Measurements from ENCODE around the gene RBM33. TPM values are rescaled to one million over a fixed set of nuclear protein-coding genes. Genes with fewer than 3 reads are reported as not detected.
"Not testable (repeated sequence)": the region's sequence is repeated elsewhere in the genome, so short reads cannot be mapped to it uniquely, and the experiment has no call there.

The RBM33 gene
- total RNA-seq, 2 experiments from 2014 or later = 64.0 to 64.9 TPM

DNA sequence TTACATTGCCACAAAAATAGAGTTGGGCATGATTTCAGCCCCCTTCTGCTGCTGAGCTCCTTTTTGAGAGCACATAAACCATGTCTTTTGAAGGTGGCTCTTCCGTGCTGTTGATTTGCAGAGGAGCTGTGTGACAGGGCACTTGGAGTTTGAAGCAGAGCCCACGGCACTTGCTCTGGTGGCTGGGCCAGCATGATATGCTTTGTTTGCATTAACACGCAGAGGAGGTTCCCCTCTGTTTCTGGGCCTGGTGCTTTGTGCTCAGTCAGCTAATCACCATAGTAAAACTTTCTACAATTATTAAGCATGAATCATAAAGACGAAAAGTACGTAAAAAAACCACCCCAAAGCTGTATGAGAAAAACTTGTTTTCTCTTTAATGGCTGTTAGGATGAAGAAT is 40.1 kb downstream of the RBM33 start:
- POLR2A ChIA-PET = no interaction called here
- CTCF ChIA-PET = no interaction called here

DNA sequence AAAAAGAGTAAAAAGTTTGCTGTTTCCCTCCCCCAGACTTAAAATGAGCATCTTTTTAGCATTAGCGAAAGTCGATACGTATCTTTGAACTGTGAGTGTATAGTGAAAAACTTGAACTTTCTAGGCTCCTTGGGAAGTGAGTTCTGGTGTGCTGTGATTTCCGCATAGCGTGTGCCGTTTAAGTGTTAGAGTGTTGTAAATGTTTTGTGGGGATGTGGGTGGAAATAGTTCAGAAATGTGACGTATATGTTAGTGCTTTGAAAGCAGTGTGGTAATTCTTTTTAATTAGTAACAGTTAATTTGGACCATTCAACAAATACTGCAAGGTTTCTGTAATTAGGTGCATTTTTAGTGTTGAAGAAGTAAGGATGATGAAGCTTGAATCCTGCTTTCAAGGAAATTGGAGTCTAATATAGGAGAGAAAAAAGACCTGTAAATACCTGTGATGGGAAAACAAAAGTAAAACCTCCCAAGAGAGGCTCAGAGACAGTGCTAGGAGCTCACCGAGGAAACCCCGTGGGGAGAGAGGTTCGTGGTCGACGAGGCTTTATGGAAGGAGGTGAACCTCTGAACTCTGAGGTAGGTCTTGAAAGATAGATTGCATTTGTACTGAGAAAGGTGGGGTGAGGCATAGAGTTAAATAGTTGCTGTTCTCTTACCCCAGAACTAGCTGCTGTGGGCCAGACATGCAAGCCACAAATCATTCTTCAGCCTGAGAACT is 40.8 kb downstream of the RBM33 start:
- ChIA-PET POLR2A (no interaction called here), CTCF (no interaction called here)

GRCh38 chr7:155685791-155686160 is 41.3 kb downstream of the RBM33 start:
- ChIA-PET POLR2A (no interaction called here), CTCF (no interaction called here)

DNA sequence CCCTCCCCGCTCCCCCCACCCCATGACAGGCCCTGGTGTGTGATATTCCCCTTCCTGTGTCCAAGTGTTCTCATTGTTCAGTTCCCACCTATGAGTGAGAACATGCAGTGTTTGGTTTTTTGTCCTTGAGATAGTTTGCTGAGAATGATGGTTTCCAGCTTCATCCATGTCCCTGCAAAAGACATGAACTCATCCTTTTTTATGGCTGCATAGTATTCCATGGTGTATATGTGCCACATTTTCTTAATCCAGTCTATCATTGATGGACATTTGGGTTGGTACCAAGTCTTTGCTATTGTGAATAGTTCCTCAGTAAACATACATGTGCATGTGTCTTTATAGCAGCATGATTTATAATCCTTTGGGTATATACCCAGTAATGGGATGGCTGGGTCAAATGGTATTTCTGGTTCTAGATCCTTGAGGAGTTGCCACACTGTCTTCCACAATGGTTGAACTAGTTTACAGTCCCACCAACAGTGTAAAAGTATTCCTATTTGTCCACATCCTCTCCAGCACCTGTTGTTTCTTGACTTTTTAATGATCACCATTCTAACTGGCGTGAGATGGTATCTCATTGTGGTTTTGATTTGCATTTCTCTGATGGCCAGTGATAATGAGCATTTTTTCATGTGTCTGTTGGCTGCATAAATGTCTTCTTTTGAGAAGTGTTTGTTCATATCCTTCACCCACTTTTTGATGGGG is 42.3 kb downstream of the RBM33 start:
- CTCF ChIA-PET, POLR2A ChIA-PET: not testable (repeated sequence)

- CTCF ChIA-PET, POLR2A ChIA-PET: not testable (repeated sequence)
Measured at GRCh38 chr7:155688237-155688636, 43.8 kb downstream of the RBM33 start.

GRCh38 chr7:155690655-155691054 is 46.2 kb downstream of the RBM33 start:
- CTCF ChIA-PET, POLR2A ChIA-PET: not testable (repeated sequence)

GRCh38 chr7:155692317-155692716 is 47.9 kb downstream of the RBM33 start:
- ChIA-PET CTCF (interaction anchor here (1.2 to 1.6 kb wide), 3 partner anchors 11 to 94 kb away, joined by 3 to 4 read pairs (median 3); partner anchors contain the start of gene RBM33), POLR2A (no interaction called here)

- CTCF ChIA-PET = interaction anchor here (1.6 kb wide), 1 partner anchor 50 kb away, joined by 3 read pairs; the partner anchor contains the start of gene RBM33
- POLR2A ChIA-PET = no interaction called here
Measured at GRCh38 chr7:155693826-155694225, 49.4 kb downstream of the RBM33 start.

GRCh38 chr7:155694851-155695250 is 50.4 kb downstream of the RBM33 start:
- ChIA-PET POLR2A (no interaction called here), CTCF (no interaction called here)

- CTCF ChIA-PET = interaction anchor here (0.6 kb wide), 1 partner anchor 74 kb away, joined by 3 read pairs; no protein-coding TSS in a partner anchor
- POLR2A ChIA-PET = no interaction called here
Measured at GRCh38 chr7:155696747-155697146, 52.3 kb downstream of the RBM33 start.

- CTCF ChIA-PET = no interaction called here
- POLR2A ChIA-PET = no interaction called here
Measured at GRCh38 chr7:155698633-155699032, 54.2 kb downstream of the RBM33 start.

GRCh38 chr7:155699180-155699579 is 54.7 kb downstream of the RBM33 start:
- ChIA-PET POLR2A (no interaction called here), CTCF (no interaction called here)

GRCh38 chr7:155700847-155701246 is 56.4 kb downstream of the RBM33 start:
- ChIA-PET POLR2A (no interaction called here), CTCF (no interaction called here)

GRCh38 chr7:155701972-155702544 is 57.6 kb downstream of the RBM33 start:
- ChIA-PET POLR2A (interaction anchor here (0.6 kb wide), 1 partner anchor 27 kb away, joined by 3 read pairs; no protein-coding TSS in a partner anchor), CTCF (interaction anchor here (1.4 kb wide), 1 partner anchor 103 kb away, joined by 5 read pairs; no protein-coding TSS in a partner anchor)

GRCh38 chr7:155702616-155703015 is 58.2 kb downstream of the RBM33 start:
- CTCF ChIA-PET = interaction anchor here (1.0 to 1.4 kb wide), 2 partner anchors 11 to 103 kb away, joined by 3 to 5 read pairs; no protein-coding TSS in a partner anchor
- POLR2A ChIA-PET = interaction anchor here (0.6 kb wide), 1 partner anchor 27 kb away, joined by 3 read pairs; no protein-coding TSS in a partner anchor

DNA sequence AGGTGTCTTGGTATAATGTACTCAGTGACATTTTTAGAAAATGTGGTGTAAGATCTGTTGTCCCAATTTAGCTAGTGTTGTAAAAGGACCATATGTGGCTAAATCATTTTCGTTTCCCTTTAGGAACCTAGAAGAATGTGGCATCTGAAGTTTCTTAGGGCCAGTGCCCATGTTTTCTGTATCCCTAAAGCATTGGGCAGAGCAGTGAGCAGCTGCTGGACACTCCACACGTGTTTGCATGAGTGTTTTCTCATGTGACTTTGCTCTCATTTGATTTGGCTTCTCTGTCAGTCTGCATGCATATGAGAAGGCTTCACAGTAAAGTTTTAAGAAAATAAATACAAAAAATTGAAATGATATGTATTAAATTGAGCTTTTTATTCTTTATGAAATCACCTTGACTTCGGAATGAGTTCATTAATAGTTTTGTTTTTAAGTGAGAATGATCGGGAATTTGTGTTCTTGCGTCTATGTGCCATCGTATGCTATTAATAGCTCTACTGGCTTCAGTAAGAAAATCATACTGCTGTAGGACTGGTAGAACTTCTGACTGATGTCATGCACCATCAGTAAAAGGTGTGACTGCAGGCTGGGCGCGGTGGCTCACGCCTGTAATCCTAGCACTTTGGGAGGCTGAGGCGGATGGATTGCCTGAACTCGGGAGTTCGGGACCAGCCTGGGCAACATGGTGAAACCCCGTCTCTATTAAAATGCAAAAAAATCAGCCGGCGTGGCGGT is 61.3 kb downstream of the RBM33 start:
- CTCF ChIA-PET = interaction anchor here (0.9 to 1.0 kb wide), 3 partner anchors 29 to 107 kb away, joined by 3 read pairs; no protein-coding TSS in a partner anchor
- POLR2A ChIA-PET = no interaction called here

- ChIA-PET POLR2A (no interaction called here), CTCF (interaction anchor here (0.9 to 1.0 kb wide), 3 partner anchors 30 to 108 kb away, joined by 3 read pairs; no protein-coding TSS in a partner anchor)
Measured at GRCh38 chr7:155706376-155706775, 61.9 kb downstream of the RBM33 start.

DNA sequence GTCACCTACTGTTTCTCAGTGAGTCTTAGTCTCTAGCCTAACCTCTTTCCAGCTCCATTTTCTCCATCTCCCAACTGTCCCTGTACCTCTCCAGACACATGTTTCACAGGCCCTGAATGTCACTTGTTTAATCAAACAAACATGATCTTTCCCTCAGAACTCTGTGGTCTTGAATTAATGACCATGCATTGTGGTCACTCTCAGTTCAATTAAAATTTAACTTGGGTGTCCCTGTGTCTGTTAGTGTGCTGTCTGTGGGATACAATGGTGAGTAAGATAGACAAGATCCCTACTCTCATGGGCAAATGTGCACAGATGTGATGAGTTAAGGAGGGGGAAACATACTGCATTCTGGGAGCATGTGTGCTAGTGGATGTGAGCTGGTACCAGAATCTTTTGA is 65.0 kb downstream of the RBM33 start:
- ChIA-PET CTCF (no interaction called here), POLR2A (no interaction called here)

DNA sequence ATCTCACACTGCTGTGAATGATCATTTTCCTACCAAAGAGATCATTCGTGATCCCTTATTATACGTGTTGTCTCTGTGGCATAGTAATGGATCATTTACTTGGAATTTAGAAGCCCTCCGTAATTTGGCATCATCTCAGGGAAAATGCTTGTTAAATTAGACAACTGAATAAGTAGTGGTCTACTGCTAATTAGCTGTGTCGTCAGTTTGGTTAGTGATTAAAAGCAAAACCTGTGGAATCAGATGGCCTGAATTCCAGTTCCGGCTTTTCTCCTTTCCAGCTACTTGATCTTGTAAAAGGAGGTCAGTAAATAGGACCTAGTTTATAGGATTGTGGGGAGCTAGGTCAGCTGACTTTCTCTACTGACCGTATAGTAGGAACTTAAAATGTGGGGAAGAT is 65.6 kb downstream of the RBM33 start:
- CTCF ChIA-PET = no interaction called here
- POLR2A ChIA-PET = interaction anchor here (0.6 kb wide), 1 partner anchor 29 kb away, joined by 4 read pairs; no protein-coding TSS in a partner anchor

- POLR2A ChIA-PET = interaction anchor here (0.6 kb wide), 1 partner anchor 30 kb away, joined by 4 read pairs; no protein-coding TSS in a partner anchor
Measured at GRCh38 chr7:155710530-155710929, 66.1 kb downstream of the RBM33 start.

More at GRCh38 chr7:155710530-155710929, 66.1 kb downstream of the RBM33 start:
- CTCF ChIA-PET = no interaction called here
